DMS 273 (cell line): Measurements from ENCODE around the gene RNF112.
A peak's percentile ranks its signal among the peaks of the same experiment; 100 is the strongest.

Experiments used
- DNase-seq: peaks from one replicate; lab custom pipeline; 2025; ENCODE audit not compliant: unreplicated experiment; lab: John Stamatoyannopoulos, UW

Gene RNF112, protein sequence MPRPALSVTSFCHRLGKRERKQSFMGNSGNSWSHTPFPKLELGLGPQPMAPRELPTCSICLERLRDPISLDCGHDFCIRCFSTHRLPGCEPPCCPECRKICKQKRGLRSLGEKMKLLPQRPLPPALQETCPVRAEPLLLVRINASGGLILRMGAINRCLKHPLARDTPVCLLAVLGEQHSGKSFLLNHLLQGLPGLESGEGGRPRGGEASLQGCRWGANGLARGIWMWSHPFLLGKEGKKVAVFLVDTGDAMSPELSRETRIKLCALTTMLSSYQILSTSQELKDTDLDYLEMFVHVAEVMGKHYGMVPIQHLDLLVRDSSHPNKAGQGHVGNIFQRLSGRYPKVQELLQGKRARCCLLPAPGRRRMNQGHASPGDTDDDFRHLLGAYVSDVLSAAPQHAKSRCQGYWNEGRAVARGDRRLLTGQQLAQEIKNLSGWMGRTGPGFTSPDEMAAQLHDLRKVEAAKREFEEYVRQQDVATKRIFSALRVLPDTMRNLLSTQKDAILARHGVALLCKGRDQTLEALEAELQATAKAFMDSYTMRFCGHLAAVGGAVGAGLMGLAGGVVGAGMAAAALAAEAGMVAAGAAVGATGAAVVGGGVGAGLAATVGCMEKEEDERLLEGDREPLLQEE

DNA sequence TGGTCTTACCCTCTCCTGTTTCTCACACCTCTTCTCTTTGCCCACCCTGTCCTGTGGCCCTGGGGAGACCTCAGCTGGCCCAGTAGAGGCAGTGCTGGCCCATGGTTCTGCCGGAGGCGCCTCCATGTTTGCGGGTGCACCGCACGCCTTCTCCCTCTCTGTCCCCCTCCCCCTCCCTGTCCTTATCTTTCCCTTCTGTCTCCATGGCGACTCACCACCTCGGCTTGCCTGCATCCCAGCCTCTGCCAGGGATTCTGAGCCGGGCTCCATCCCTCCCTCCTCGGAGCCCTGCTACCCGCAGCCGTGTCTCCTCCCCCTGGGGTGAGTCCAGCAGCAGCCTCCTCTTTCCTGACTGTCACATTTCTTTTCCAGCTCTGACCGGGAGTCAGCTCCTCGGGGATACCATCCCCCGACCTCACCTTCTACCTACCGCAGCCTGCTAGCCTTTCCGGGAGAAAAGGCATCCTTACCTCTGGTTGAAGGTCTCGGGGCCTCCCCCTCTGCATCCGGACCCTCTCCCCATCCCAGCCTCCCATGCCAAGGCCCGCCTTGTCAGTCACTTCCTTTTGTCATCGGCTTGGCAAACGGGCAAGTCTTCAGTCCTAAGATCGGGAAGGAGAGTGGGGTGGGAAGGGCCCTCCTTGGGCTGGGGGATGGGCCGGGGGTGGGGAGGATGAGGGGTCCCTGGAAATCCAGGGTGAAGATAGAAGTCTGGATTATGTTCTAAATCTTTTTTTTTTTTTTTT lies at the start of gene RNF112:
Gene RNF112, plus strand, starts transcription at position 358 of the 746 bp plus-strand sequence. Its CDS starts 177 bp downstream, at position 535.
- peak; percentile 54 for DNase-seq

DNA sequence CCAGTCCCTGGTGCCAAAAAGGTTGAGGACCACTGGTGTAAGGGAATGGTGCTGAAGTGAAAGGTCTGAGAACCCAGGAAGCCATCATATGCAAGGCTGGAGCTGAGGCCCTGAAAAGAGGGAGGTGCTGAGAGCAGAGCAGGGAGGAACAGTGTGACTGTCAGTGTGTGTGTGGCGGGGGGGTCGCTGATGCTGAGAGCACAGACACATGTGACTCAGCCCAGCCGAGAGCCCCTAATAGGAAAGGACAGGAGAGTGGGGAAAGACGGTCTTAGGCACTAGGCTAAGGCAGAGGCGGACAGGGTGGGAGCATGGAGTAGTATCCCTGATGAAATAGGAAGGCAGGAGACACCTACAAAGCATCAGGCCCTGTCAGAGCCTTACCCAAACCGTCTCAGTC lies 49.7 kb upstream of the RNF112 start:
- no peak for DNase-seq

DNA sequence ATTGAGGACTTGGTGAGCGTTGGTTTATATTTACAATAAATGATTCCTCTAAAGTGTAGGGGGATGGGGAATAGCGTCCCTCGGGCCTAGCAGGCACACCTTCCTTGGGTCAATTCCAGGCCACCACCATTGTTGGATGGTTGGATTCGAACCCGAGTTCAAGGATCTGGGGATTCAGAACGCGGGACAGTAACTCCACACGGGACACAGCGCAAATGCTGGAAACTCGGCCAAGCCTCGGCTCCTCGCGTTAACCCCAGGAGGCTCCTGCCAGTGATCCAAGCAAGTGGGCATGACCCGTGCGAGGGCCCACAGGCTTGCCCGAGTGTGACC lies 49.1 kb upstream of the RNF112 start:
- no peak for DNase-seq

DNA sequence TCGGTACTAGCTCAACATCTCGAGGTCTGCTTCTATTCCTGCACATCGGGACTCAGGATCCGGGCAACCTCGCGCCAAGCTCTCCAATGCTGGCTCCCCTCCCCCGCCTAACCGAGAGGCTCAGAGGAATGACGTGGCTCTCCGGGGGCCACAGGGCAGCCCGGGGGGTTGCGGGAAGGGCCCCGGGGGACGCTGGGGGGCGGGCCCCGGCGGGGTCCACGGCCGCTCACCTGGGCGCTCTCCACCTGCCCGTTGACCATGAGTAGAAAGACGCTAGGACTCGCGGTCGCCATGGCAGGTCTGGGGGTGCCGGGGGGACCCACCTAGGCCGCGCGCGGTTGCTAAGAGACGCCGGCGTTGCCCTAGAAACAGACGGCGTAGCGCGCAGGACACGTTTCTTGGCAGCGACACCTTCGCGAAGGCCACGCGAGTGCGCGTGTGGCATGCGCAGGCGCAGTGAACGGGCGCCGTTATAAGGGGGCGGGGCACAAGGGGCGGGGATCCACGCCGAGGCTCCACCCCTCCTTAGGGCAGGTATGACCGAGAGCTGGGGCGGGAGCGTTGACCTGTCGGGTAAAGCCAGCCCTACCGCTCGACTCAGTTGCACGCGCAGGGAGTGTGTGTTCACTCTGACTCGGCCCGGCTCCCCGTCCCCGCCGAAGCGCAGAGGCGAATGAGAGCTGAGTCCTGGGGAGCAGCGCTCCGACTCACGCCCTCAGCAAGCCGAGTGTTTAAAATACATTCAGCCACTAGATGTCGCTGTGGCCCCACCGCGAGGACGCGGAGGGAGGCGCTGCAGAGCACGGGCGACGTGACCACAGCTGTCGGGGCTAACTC lies 48.5 kb upstream of the RNF112 start, which contains the start of gene B9D1:
Gene B9D1, minus strand, starts transcription at position 447 of the 837 bp plus-strand sequence. Its CDS starts 154 bp downstream, at position 293.
- DNase-seq: peak; percentile 94

DNA sequence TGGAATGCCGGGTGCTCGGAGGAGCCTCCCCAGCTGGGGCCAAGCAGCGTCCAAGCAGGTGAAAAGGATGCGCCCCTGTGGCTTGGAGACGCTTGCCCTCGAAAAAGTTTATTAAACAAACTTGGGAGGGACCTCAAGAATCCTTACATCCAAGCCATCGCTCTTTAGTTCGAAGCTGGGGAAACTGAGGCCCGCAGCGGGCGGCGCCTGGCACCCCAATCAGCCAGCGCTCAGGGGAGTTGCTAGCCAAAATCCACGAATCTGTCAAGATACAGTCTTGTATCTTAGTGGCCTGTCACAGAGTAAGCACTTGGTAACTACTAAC lies 48.0 kb upstream of the RNF112 start:
- no peak for DNase-seq

DNA sequence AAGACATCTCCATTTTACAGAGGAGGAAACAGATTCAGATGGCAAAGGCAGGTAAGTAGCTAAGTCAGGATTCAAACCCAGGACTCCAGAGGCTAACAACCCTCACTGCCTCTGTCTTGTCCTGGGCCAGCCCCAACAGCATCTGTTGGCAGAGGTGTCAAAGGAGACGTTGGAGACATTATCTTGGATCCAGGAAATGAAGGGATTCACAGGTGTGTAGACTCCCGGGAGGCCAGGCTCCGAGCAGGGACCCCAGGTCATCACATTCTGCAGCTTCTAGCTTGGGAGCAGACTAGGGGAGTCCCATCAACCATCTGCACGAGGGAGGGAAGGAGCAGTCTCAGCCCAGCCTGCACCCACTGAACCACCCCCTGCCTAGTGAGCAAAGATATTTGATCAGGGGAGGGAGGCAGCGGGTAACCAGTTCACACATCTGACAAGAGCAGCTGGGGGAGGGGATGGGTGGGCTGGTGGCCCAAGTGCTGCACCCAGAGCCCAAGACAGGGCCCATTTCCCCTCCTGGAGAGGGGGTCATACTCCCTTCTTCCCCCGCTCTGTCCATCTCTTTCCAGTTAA lies 47.5 kb upstream of the RNF112 start:
- DNase-seq: no peak

DNA sequence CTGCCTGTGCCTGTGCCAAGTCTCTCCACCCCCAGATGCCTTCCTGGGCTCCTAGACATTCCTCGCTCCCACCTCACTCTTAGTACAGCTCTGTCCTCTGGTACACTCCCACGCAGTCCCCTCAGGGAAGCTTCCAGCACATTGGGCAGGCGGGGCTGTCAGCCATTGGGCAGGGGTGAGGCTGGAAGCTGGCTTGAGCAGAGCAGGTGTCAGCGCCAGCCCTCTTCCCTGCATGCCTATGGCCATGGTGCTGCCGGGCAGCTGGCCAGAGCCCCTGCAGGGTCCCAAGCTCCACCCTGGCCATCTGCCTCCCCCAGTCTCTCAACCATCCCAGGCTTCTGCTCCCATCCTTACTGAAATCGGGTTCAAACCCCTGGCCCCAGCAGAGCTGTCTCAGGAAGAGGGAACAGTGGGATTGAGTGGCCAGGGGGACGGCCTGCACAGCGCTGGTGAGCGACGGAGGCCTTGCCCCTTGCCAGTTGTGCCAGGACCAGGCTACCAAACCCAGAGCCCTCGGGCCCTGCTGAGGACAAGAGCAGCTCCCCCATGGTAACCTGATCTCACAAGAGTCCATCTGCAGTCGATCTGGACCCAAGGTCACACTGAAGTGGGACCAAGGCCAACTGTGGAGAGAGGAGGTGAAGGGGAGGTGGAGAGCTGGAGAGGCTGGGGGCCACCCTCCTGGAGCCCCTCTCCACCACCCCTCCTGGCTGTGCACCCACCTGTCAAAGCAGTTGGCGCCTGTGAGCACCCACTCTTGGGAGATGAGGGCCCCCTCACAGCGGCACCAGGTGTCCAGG lies 46.1 kb upstream of the RNF112 start:
- peak; percentile 92 for DNase-seq

DNA sequence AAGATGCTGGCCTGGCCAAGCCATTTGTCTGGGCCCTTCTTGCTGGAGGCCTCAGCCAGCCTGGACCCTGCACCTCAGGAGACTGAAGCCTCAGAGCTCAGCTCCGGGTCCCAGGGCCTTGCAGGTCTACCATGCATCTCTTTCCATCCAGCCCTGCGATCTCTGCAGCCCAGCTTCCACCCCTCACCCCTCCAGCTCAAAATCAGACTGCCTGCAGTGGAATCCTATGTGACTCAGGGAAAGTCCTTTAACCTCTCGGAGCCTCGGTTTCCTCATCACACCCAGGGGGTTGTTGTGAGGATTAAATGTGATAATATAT lies 45.6 kb upstream of the RNF112 start:
- peak; percentile 58 for DNase-seq

DNA sequence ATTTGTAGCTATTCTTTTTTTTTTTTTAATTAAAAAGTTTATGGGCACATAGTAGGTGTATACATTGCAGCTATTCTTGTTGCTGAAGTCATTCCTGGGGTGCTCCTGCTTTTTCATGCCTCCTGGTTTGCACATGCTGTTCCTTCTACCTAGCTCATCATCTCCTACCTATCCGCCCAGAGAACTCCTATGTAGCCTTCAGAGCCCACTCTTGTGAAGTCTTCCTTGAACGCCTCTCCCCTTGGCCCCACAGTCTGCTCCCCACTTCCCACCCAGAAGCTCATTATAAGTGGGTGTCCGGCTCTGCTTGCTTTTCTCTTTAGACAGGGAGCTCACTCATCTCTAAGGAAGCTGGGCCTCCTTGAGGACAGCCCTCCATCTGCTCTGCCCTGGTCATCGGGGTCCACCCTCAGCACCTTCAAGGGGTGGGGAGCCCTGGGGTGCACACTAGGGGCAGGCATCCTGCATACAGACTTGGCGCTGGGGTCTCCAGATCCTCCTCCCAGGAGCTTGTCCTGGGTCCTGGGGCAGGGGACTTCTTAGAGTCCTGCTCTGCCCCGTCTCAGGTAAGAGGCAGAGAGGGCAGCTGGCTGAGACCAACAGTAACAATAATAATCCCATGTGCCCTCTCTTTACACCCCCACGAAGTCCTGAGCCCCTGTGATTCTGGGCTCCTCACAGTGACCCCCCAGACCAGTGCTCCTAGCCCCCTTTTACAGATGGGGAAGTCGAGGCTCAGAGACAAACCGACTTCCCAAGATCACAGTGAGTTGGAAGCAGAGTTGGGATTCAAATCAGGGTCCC lies 45.0 kb upstream of the RNF112 start:
- DNase-seq: no peak

DNA sequence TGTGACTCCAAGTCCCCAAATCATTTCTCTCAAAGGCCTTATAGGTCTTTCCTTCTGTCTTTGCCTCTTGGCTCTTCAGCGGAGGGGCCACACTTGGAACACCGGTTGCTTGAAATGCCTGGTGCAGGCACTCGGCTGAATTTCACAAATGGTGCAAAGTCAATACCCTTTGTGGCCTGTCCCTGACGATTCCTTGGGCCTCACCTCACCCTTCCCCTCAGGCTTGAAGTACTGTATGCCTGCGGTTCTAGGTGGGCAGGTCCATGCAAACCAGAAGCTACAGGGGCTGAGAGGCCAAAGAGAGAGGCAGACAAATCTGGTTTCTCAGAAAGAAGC lies 44.4 kb upstream of the RNF112 start:
- DNase-seq: no peak

DNA sequence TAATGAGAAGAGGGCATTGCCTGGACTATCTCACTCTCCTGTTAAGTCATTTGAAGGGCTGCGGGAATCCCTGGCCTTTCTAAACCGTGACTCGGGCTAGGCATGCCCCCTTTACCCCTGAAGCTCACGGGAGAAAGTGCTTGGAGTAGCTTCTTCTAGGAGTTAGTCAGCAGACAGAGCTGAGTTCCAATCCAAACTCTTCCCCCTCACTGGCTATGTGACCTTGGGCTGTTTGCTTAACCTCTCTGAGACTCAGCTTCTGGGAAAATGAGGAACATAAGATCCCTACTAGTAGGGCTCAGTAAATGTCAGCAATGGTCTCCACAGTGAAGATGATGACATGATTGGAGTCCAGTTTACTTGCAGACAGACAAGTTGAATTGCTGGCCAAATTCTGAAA lies 42.8 kb upstream of the RNF112 start:
- no peak for DNase-seq

DNA sequence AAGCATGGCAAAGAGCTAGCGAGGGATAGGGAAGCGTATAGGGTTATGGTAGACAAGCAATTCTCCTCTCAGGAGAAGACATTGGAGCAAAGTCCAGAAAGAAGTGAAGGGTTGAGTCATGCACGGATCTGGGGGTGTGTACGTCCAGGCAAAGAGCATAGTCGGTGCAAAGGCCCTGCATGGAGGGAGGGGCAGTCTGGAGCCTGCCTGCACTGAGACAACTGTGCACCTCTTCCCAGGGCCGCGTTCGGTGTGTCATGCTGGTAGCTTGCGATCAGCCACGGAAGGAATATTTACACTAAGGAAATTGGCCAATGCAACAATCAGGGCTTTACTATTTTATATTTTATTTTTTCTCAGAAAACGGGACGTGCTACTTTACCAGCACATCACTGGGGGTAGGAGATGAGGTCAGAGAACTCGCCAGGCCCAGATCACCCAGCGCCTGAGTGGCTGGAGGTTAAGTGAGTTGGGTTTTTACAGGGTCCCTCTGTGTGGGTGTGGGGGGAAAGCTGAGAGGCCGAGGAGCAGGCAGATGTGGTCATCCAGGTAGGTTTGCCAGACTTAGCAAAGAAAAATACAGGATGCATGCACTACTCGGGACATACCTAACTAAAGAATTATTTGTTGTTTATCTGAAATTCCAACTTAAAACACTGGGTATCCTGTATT lies 41.8 kb upstream of the RNF112 start:
- DNase-seq: no peak

DNA sequence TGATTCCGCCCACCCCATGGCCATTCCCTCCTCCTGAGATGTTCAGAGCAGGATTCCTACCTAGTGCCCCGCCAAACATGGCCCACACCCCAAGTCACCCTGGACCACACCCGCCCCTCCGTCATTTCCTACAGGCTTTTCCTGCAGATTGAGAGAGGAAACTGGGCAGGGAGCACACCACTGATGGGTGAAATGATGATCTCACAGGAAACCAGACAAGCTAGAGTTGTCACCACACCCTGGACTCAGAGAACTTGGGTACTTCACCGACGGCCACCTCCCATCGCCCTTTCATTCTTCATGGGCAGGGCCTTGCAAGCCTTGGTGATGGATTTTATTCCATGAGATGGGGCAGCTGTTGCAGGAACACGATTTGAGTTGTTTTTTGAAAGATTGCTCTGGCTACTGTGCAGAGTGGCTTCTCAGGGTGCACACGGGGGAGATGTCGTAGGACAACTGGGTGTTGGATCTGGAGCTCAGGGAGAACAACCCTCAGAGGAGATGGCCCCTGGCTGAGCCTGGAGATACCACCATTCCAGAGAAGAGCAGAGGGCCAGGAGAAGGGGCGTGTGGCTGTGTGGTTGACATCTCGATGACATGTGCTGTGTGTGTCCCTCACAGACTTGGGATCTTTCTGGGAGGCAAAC lies 41.1 kb upstream of the RNF112 start:
- DNase-seq: no peak

DNA sequence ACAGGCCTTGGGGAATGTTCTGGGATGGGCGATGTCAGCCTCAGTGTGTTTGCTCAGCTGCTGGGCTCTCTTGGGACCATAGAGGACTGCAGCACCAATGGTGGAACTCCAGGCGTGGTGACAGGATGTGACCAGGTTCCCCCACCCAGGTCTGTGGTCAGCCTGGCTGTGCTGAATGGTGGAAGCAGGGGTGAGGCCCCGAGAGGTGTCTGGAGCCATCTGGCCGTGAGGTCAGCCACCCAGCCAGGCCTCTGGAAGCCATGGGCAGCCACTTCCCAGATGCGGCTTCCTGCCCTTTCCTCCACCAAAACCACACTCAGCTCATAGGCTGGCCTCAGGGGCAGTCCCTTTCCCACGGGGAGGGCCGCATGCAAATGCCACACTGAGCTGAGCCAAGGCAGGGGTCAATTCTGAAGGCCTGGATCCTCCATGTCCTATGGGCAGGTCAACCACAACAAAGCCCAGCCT lies 40.5 kb upstream of the RNF112 start:
- DNase-seq: no peak

DNA sequence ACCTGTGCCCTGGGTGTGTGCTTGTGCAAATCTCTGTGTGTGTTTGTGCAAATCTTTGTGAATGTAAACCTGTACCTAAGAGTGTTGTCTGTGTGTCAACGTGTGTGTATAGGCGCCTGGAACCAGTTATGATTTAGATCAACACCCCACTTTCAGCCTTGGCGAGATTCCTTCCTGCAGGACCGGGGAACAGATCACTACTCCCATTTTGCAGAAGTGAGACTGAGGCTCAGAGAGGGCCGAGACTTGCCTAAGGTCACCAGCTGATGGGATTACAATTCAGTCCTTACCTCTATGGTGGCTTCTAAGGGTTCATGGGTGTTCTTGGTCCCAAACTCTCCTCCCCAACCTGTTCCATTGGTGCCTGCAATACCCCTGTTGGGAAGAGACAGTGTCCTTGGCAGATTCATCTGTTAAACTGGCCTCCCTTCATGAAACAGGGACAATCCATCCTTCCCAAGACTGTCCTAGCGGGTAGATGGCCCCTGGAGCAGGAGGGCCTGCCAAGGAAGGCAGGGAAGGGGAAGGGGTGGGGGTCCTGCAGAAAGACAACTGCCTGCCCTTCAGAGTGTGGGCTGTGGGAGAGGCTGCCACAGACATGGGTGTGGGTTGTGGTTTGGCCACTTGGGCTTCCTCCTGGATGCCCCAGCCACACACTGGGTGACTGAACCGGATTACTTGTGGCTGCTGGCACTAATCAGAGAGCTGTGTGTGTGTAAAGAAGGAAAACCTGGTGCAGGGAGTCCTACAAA lies 39.6 kb upstream of the RNF112 start:
- DNase-seq: no peak

DNA sequence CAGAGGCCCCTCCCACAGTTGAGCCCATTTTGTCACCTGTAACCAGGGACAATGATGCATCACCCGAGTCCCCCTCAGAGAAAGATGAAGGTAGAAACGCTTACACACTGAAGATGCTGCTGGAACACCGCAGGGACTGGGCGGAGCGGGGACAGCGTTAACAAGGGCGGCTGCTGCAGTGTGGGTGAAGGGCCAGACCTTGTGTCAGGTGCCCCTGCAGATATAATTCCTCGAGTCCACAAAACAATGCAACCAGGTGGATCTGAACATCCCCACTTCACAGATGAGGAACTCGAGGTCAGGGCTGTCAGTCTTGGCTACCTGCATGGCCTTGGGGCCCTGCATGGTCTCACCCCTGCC lies 39.0 kb upstream of the RNF112 start:
- no peak for DNase-seq

DNA sequence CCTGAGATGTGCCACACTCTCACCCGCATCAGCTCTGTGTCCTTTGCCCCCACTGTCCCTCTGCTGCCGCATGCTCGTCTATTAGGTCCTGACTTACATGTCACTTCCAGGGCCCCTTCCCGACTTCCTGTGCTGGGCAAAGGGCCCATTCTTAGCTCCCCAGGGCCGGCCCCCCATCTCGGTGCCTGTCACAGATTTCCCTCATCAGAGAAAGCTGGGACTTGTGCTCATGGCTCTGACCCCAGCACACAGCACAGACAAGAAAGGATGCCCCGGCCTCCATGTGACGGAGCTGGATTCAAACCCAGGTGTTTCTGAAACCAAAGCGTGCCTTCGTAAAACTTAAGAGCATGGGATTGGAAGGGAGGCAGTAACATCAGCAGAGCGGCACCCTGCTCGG lies 38.6 kb upstream of the RNF112 start:
- DNase-seq: no peak
